ENCODE results near the gene NCOA3.
"Not testable (repeated sequence)": the region's sequence is repeated elsewhere in the genome, so short reads cannot be mapped to it uniquely, and the experiment has no call there.

NCOA3 gene

GRCh38 chr20:47475419-47476044 lies 26.2 kb upstream of the NCOA3 start:
- no peak for DNase-seq

DNA sequence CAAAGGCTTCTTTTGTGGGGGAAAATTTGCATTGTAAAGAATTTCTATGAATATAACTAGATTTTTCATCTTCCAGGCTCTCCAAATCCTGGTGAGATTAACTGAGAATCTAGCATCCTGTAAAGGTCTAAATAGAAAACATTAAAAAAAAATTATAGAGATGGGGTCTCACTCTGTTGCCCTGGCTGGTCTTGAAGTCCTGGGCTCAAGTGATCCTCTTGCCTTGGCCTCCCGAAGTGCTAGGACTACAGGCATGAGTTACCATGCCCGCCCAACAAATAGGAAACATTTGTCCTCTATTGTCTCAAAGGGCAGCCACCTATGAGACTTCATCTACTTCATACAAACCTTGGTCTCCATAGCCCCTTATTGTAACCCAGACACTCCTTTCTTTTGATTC lies 25.2 kb upstream of the NCOA3 start:
- DNase-seq = no peak

DNA sequence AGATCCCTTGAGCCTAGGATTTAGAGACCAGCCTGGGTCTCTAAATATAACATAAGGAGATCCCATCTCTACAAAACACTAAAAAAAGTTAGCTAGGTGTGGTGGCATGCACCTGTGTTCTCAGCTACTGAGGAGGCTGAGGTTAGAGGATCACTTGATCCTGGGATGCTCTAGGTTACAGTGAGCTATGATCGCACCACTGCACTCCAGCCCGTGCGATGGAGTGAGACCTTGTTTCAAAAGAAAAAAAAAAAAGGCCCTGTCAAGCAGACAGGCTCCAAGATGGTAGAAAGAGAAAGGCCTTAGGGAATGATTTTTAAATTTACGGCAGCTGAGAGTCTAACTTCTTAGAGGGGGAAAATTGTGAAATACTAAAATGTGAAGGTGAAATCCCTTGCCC lies 22.6 kb upstream of the NCOA3 start:
- DNase-seq = no peak

GRCh38 chr20:47479506-47479905 lies 22.2 kb upstream of the NCOA3 start:
- DNase-seq = no peak

DNA sequence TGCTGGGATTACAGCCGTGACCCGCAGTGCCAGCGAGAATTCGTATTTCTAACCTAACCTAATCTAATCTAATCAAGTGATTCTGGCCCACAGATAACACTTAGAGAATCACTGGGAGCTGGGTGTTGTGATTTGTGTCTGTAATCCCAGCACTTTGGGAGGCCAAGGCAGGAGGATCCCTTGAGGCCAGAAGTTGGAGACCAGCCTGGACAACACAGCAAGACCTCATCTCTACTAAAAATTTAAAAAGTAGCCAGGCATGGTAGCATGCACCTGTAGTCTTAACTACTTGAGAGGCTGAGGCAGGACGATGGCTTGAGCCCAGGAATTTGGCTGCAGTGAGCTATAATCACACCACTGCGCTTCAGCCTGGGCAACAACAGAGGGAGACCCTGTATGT lies 21.4 kb upstream of the NCOA3 start:
- DNase-seq = no peak

DNA sequence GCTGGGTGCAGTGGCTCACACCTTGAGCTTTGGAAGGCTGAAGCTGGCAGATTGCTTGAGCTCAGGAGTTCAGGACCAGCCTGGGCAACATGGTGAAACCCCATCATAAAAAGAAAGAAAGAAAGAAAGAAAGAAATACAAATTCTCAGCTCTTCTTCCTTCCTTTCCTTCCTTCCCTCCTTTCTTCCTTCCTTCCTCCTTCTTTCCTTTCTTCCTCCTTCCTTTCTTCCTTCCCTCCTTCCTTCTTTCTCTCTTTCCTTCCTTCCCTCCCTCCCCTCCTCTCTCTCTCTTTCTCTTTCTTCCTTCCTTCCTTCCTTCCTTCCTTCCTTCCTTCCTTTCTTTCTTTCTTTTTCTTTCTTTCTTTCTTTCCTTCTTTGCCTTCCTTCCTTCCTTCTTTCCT lies 21.0 kb upstream of the NCOA3 start:
- DNase-seq = no peak

GRCh38 chr20:47481330-47482216 lies 20.1 kb upstream of the NCOA3 start:
- no peak for DNase-seq

DNA sequence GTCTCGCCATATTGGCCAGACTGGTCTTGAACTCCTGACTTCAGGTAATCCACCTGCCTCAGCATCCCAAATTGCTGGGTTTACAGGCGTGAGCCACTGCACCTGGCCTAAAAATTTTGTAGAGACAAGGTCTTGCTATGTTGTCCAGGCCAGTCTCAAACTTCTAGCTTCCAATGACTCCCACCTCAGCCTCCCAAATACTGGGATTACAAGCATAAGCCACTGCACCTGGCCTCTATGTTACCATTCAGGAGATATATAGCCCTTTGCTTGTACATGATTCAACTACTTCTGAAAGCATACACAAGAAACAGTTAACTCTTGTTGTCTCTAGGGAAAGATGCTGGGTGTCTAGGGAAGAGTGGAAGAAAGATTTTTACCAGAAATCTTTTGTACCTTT lies 19.0 kb upstream of the NCOA3 start:
- no peak for DNase-seq

GRCh38 chr20:47484303-47484702 lies 17.4 kb upstream of the NCOA3 start:
- no peak for DNase-seq

DNA sequence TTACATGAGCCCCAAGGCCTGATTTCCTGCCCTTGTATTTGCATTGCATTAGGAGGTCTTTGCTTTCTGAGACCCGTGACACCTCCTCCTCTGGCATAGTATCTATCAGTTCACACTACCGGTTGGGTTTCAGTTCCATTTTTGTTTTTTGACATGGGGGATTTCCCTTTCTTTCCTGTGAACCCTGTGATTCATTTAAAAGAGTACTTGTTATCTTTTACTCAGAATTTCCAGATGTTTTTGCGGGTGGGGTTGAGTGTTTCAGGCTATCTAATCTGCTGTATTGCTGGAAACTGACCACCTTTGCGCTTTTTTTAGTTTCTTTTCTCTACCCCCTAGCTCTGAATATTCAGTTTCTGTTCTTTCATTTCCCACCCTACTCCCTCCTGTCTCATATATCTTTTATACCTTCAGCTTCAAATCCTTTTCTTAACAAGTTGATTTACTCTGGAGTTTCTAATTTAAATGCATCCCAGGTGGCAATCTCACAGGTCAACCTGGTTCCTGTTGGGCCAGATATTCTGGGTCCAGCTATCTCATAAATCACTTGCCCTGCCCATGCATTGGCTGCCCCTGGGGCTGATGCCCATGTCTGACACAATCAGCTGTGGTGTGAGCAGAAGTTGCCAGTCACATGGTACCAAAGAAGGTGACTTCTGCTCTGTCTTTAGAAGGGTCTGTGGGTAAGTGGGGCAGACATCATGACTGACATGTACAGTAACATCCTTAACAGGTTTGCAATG lies 14.3 kb upstream of the NCOA3 start:
- peak; percentile 83 for DNase-seq

DNA sequence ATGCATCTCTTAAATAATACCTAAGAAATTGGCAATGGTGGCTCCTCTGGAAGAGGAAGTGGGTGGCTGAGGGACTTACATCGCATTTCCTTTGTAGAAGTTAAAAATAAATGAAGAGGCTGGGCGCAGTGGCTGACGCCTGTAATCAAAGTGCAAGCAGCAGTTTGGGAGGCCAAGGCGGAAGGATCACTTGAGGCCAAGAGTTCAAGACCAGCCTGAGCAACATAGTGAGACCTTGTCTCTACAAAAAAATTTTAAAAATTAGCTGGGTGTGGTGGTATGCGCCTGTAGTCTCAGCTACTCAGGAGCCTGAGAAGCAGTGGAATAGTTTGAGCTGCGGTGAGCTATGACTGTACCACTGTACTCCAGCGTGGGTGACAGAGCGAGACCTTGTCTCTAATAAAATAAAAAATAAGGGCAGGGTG lies 12.2 kb upstream of the NCOA3 start:
- peak; percentile 76 for DNase-seq

DNA sequence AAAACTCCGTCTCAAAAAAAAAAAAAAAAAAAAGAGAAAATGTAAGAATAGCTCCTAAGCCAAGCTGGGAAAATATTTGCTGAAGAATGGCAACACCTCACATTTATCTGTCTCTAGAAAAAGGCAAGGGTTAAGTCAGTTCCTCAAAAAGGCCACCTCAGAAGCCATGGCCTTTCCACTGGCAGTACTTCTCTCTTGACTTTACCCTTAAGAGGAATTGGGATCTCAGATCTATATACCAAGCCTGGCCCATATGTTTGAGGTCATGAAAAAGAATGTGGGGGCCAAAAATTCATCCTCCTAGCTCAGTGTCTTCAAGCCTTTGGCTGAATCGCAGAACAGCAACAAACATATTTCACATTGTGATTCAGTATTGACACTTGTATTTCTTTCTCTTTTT lies 10.9 kb upstream of the NCOA3 start:
- no peak for DNase-seq

- no peak for DNase-seq
These were observed 9.4 kb upstream of the NCOA3 start for GRCh38 chr20:47492284-47492683.

- peak; percentile 45 for DNase-seq
These were observed 8.3 kb upstream of the NCOA3 start for GRCh38 chr20:47493175-47493962.

DNA sequence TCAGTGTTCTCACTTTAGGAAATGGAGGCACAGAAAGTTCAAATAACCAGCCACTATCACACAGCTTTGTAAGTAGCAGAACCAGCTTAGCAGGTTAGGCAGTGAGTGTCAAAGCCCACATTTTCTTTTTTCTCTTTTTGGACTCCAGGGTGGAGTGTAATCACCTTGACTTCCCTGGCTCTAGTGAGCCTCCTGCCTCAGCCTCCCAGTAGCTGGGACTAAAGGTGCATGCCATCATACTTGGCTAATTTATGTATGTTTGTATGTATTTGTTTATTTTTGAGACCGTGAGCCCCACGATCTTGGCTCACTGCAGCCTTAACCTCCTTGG lies 7.8 kb upstream of the NCOA3 start:
- no peak for DNase-seq

DNA sequence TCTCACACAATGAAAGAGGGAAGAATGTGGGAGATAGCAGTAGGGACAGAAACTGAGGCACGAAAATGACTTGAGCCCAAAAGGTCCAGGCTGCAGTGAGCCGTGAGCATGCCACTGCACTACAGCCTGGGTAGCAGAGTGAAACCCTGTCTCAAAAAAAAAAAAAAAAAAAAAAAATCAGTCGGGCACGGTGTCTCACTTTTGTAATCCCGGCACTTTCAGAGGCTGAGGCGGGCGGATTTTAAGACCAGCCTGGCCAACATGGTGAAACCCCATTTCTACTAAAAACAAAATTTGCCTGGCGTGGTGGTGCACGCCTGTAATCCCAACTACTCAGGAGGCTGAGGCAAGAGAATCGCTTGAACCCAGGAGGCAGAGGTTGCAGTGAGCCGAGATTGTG lies 7.1 kb upstream of the NCOA3 start:
- not testable (repeated sequence) for DNase-seq

GRCh38 chr20:47496118-47496517 lies 5.6 kb upstream of the NCOA3 start:
- no peak for DNase-seq

DNA sequence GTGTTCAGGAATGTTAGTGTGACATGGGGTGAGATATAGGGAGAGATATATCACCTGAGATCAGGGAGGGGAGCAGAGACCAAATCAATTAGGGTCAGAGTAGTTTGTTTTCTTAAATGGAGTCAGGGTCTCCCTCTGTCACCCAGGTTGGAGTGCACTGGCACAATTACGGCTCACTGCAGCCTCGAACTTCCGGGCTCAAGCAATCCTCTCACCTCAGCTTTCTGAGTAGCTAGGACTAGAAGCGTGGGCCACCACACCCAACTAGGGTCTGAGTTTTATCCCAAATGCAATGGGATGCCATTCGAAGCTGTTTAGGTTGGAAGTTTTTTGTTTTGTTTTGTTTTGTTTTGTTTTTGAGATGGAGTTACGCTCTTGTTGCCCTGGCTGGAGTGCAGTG lies 3.1 kb upstream of the NCOA3 start:
- no peak for DNase-seq

- no peak for DNase-seq
These were observed 2.6 kb upstream of the NCOA3 start for GRCh38 chr20:47499053-47499452.

DNA sequence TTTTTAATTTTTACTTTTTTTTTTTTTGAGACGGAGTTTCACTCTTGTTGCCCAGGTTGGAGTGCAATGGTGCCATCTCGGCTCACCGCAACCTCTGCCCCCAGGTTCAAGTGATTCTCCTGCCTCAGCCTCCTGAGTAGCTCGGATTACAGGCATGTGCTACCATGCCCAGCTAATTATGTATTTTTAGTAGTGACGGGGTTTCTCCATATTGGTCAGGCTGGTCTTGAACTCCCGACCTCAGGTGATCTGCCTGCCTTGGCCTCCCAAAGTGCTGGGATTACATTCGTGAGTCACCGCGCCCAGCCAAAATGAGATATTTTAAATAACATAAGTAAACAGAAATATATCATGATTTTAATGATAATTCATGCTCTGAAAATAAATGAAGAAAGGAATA lies 1.6 kb upstream of the NCOA3 start:
- not testable (repeated sequence) for DNase-seq

- DNase-seq = no peak
These were observed 1.1 kb upstream of the NCOA3 start for GRCh38 chr20:47500554-47500953.

GRCh38 chr20:47501116-47501481 lies 588 bp upstream of the NCOA3 start:
- no peak for DNase-seq
